Measurements from ENCODE around the gene BNC2.

BNC2 gene

GRCh38 chr9:16597136-16597535 is 273.3 kb downstream of the BNC2 start:
- in situ Hi-C loops (cut with MboI; ENCODE audit: low sequenced_read_pairs, unreplicated experiment), result no loop called here
- TF ChIP-seq CTCF (IDR thresholded peaks at IDR 0.05; ENCODE audit: borderline replicate concordance, control extremely low read depth, extremely low read depth, insufficient read depth, missing control alignments), result no peak
- DNase-seq (ENCODE audit: low spot score), result no peak

- no peak for DNase-seq (ENCODE audit: low spot score)
- in situ Hi-C loops (cut with MboI; ENCODE audit: low sequenced_read_pairs, unreplicated experiment), result no loop called here
- TF ChIP-seq CTCF (IDR thresholded peaks at IDR 0.05; ENCODE audit: borderline replicate concordance, control extremely low read depth, extremely low read depth, insufficient read depth, missing control alignments), result no peak
These were observed 275.2 kb downstream of the BNC2 start for GRCh38 chr9:16595227-16595626.

- TF ChIP-seq CTCF (IDR thresholded peaks at IDR 0.05; ENCODE audit: borderline replicate concordance, control extremely low read depth, extremely low read depth, insufficient read depth, missing control alignments), result no peak
- in situ Hi-C loops (cut with MboI; ENCODE audit: low sequenced_read_pairs, unreplicated experiment), result no loop called here
- DNase-seq (ENCODE audit: low spot score), result no peak
These were observed 275.7 kb downstream of the BNC2 start for GRCh38 chr9:16594787-16595186.

GRCh38 chr9:16593746-16594145 is 276.7 kb downstream of the BNC2 start:
- no peak for DNase-seq (ENCODE audit: low spot score)
- no peak for TF ChIP-seq CTCF (IDR thresholded peaks at IDR 0.05; ENCODE audit: borderline replicate concordance, control extremely low read depth, extremely low read depth, insufficient read depth, missing control alignments)
- in situ Hi-C loops (cut with MboI; ENCODE audit: low sequenced_read_pairs, unreplicated experiment), result no loop called here

- TF ChIP-seq CTCF (IDR thresholded peaks at IDR 0.05; ENCODE audit: borderline replicate concordance, control extremely low read depth, extremely low read depth, insufficient read depth, missing control alignments), result no peak
- in situ Hi-C loops (cut with MboI; ENCODE audit: low sequenced_read_pairs, unreplicated experiment), result no loop called here
- DNase-seq (ENCODE audit: low spot score), result no peak
These were observed 279.4 kb downstream of the BNC2 start for GRCh38 chr9:16591092-16591491.

- in situ Hi-C loops (cut with MboI; ENCODE audit: low sequenced_read_pairs, unreplicated experiment), result no loop called here
- no peak for TF ChIP-seq CTCF (IDR thresholded peaks at IDR 0.05; ENCODE audit: borderline replicate concordance, control extremely low read depth, extremely low read depth, insufficient read depth, missing control alignments)
- no peak for DNase-seq (ENCODE audit: low spot score)
These were observed 284.9 kb downstream of the BNC2 start for GRCh38 chr9:16585591-16585990.

GRCh38 chr9:16579872-16580432 is 290.5 kb downstream of the BNC2 start:
- TF ChIP-seq CTCF (IDR thresholded peaks at IDR 0.05; ENCODE audit: borderline replicate concordance, control extremely low read depth, extremely low read depth, insufficient read depth, missing control alignments), result no peak

More at GRCh38 chr9:16579872-16580432, 290.5 kb downstream of the BNC2 start:
- DNase-seq (ENCODE audit: low spot score), result no peak
- in situ Hi-C loops (cut with MboI; ENCODE audit: low sequenced_read_pairs, unreplicated experiment), result no loop called here

All from GM13976 (cell line).